ENCODE measurements around the gene PHTF1. TPM values are rescaled to one million over a fixed set of nuclear protein-coding genes. Genes with fewer than 3 reads are reported as not detected.

The PHTF1 gene
- total and polyA plus RNA-seq, 2 of the 4 experiments (the other 2 are of a cell fraction): 9.6 to 13.3 TPM

DNA sequence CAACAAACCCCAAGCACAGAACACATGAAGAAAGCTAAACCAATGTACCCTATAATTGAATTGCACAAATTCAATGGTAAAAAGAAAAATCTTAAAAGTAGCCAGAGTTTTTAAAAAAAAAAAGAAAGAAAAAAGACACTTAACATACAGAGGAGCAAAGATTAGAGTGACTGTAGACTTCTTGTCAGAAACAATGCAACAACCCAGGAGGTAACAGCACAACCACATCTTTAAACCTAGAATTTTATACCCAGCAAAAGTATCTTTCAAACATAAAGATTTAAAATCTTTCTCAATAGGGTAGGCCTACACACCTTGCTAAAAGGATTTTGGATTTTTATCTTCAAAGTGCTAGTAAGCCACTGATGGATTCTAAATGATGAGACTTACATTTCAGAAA lies 64.4 kb downstream of the PHTF1 start:
- no peak for TF ChIP-seq MXI1 (IDR thresholded peaks at IDR 0.05; ENCODE audit: borderline replicate concordance, low read depth, low read length)
- TF ChIP-seq, protein P1, sequence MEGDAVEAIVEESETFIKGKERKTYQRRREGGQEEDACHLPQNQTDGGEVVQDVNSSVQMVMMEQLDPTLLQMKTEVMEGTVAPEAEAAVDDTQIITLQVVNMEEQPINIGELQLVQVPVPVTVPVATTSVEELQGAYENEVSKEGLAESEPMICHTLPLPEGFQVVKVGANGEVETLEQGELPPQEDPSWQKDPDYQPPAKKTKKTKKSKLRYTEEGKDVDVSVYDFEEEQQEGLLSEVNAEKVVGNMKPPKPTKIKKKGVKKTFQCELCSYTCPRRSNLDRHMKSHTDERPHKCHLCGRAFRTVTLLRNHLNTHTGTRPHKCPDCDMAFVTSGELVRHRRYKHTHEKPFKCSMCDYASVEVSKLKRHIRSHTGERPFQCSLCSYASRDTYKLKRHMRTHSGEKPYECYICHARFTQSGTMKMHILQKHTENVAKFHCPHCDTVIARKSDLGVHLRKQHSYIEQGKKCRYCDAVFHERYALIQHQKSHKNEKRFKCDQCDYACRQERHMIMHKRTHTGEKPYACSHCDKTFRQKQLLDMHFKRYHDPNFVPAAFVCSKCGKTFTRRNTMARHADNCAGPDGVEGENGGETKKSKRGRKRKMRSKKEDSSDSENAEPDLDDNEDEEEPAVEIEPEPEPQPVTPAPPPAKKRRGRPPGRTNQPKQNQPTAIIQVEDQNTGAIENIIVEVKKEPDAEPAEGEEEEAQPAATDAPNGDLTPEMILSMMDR (conservative IDR thresholded peaks at IDR 0.05; ENCODE audit: low read depth, low read length): no peak
- TF ChIP-seq RAD21 (IDR thresholded peaks at IDR 0.05; ENCODE audit: low read length): no peak

More for the DNA sequence above, 64.4 kb downstream of the PHTF1 start:
- Histone ChIP-seq H3K23ac (ENCODE audit: low read depth, low read length) (no peak overlapping the region), H4K8ac (ENCODE audit: low read depth in 2 of 2, low read length in 2 of 2) (no peak overlapping the region), H2BK120ac (ENCODE audit: low read depth, low read length) (no peak overlapping the region), H4K91ac (ENCODE audit: insufficient read depth, low read depth, low read length) (no peak overlapping the region), H3K14ac (replicated peaks; ENCODE audit: low read depth, low read length) (no peak overlapping the region), H3K9me3 (ENCODE audit: control insufficient read depth, insufficient read depth, low read length) (peaks cover 3% of the 10 kb centered on the region; the same call in 1 of the 2 replicates), H3K27ac (ENCODE audit: insufficient read depth, low read length) (no peak overlapping the region), H2AFZ (replicated peaks; ENCODE audit: low read length, poor library complexity) (no peak overlapping the region), H3K36me3 (ENCODE audit: control insufficient read depth, insufficient read depth, low read length) (peaks cover 15% of the 10 kb centered on the region), H2AK9ac (replicated peaks; ENCODE audit: low read depth, low read length, poor library complexity) (no peak overlapping the region), H3K9me1 (ENCODE audit: insufficient read depth, low read length) (no peaks in the 10 kb centered on the region), H3K4ac (ENCODE audit: low read depth, low read length) (no peak overlapping the region), H4K20me1 (ENCODE audit: insufficient read depth, low read length) (no peaks in the 10 kb centered on the region), H3K27me3 (ENCODE audit: control insufficient read depth, insufficient read depth, low read length) (no peaks in the 10 kb centered on the region), H2BK20ac (ENCODE audit: low read depth, low read length) (no peak overlapping the region), H2BK5ac (ENCODE audit: low read depth, low read length, poor library complexity, severe bottlenecking) (no peak overlapping the region), H3K4me2 (ENCODE audit: low read depth, low read length) (no peak overlapping the region), H3K79me1 (ENCODE audit: low read depth in 1 of 2, low read length in 2 of 2) (no peaks in the 10 kb centered on the region), H3K18ac (ENCODE audit: low read depth, low read length) (no peak overlapping the region), H2AK5ac (ENCODE audit: low read depth, low read length) (no peak overlapping the region), H4K5ac (ENCODE audit: low read depth, low read length) (no peak overlapping the region), H3K4me1 (ENCODE audit: control insufficient read depth, insufficient read depth, low read length) (no peaks in the 10 kb centered on the region), H3K9ac (ENCODE audit: low read depth, low read length) (no peak overlapping the region), H2BK15ac (ENCODE audit: low read depth, low read length) (no peak overlapping the region), H3K4me3 (ENCODE audit: insufficient read depth, low read depth, low read length) (no peak overlapping the region), H3K56ac (ENCODE audit: extremely low read depth, insufficient read depth, low read length) (no peak overlapping the region)
- in situ Hi-C loops (cut with MboI; ENCODE audit: low sequenced_read_pairs): loop anchor here (25.0 kb wide), 1 partner anchor 983 kb away; the partner anchor contains the start of genes PPM1J and RHOC
- BruUV-seq (replicated peaks): no TSS peak
- ATAC-seq (ENCODE audit: low read depth) (no peak), DNase-seq (no peak)
- dilution Hi-C loops (cut with HindIII; ENCODE audit: low sequenced_read_pairs, unreplicated experiment): no loop called here
- CTCF ChIA-PET: no interaction called here
- POLR2A ChIA-PET (ENCODE audit: unreplicated experiment): no interaction called here
- intact Hi-C loops (cut with micrococcal nuclease): no loop called here
